NB4 (cell line): ENCODE data around the gene AIDA.

Experiments
- MYC ChIP-seq: IDR thresholded peaks from 2 replicates; pipeline ENCODE4 v1.6.1; 2011; ENCODE audit warnings: low read depth, low read length
- POLR2A ChIP-seq: IDR thresholded peaks from 2 replicates; pipeline ENCODE4 v1.6.1; 2011; ENCODE audit warnings: mild to moderate bottlenecking; ENCODE audit not compliant: insufficient read length; ENCODE audit errors: extremely low read depth
- TF ChIP-seq, protein P1 (sequence below): IDR thresholded peaks from one replicate; pipeline ENCODE4 v1.5.1; 2012; ENCODE audit warnings: low read depth, low read length

DNA sequence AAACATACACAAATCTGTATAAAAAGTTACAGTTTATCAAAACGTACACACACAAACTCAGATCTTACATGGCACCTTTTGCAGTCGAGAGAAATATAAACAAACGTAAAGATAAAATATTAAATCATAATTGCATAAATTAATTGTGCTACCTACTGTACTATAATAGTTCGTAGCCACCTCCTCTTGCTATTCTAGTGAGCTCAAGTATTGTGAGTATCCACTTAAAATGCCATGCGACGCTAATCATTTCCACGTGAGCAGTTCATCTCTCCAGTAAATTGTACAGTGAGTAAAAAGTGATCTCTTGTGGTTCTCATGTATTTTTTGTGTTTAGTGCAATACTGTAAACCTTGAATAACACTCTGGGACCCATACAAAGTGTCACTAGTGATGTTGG, 88.1 kb downstream of the AIDA start:
- TF ChIP-seq, protein P1, sequence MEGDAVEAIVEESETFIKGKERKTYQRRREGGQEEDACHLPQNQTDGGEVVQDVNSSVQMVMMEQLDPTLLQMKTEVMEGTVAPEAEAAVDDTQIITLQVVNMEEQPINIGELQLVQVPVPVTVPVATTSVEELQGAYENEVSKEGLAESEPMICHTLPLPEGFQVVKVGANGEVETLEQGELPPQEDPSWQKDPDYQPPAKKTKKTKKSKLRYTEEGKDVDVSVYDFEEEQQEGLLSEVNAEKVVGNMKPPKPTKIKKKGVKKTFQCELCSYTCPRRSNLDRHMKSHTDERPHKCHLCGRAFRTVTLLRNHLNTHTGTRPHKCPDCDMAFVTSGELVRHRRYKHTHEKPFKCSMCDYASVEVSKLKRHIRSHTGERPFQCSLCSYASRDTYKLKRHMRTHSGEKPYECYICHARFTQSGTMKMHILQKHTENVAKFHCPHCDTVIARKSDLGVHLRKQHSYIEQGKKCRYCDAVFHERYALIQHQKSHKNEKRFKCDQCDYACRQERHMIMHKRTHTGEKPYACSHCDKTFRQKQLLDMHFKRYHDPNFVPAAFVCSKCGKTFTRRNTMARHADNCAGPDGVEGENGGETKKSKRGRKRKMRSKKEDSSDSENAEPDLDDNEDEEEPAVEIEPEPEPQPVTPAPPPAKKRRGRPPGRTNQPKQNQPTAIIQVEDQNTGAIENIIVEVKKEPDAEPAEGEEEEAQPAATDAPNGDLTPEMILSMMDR: no peak
- TF ChIP-seq POLR2A (no peak), MYC (no peak)
